ENCODE data around the gene MSH2. TPM values are rescaled to one million over a fixed set of nuclear protein-coding genes. Genes with fewer than 3 reads are reported as not detected.
"Not testable (repeated sequence)": the region's sequence is repeated elsewhere in the genome, so short reads cannot be mapped to it uniquely, and the experiment has no call there.

The MSH2 gene
- total RNA-seq, 4 donors from 2014 or later, result 5.2 to 11.2 (median 7.0) TPM

GRCh38 chr2:47388888-47389287 lies 14.1 kb upstream of the MSH2 start:
- TF ChIP-seq CTCF (IDR thresholded peaks at IDR 0.05), result no peak
- DNase-seq (ENCODE audit: low spot score) (no peak), ATAC-seq (ENCODE audit: low FRiP score) (no peak)

- DNase-seq (ENCODE audit: low spot score), result no peak
These were observed 13.3 kb upstream of the MSH2 start for GRCh38 chr2:47389692-47390091.

GRCh38 chr2:47401789-47402554 lies 984 bp upstream of the MSH2 start:
- ATAC-seq (ENCODE audit: low FRiP score) (no peak), DNase-seq (ENCODE audit: low spot score) (no peak)
- no peak for TF ChIP-seq CTCF (IDR thresholded peaks at IDR 0.05)

More at GRCh38 chr2:47389692-47390091, 13.3 kb upstream of the MSH2 start:
- TF ChIP-seq CTCF (IDR thresholded peaks at IDR 0.05), result no peak
- ATAC-seq (ENCODE audit: low FRiP score), result no peak

GRCh38 chr2:47402555-47402804 lies 476 bp upstream of the MSH2 start:
- no peak for ATAC-seq (ENCODE audit: low FRiP score)
- no peak for DNase-seq (ENCODE audit: low spot score)
- TF ChIP-seq CTCF (IDR thresholded peaks at IDR 0.05), result no peak

- no peak for TF ChIP-seq CTCF (IDR thresholded peaks at IDR 0.05)
These were observed 745 bp downstream of the MSH2 start for GRCh38 chr2:47403609-47404193.

GRCh38 chr2:47404356-47404755 lies 1.4 kb downstream of the MSH2 start:
- TF ChIP-seq CTCF (IDR thresholded peaks at IDR 0.05), result no peak
- no peak for ATAC-seq (ENCODE audit: low FRiP score)
- no peak for DNase-seq (ENCODE audit: low spot score)

More at GRCh38 chr2:47403609-47404193, 745 bp downstream of the MSH2 start:
- ATAC-seq (ENCODE audit: low FRiP score) (peak; percentile 30), DNase-seq (ENCODE audit: low spot score) (no peak)

GRCh38 chr2:47405757-47406156 lies 2.8 kb downstream of the MSH2 start:
- TF ChIP-seq CTCF (IDR thresholded peaks at IDR 0.05), result no peak
- DNase-seq (ENCODE audit: low spot score) (no peak), ATAC-seq (ENCODE audit: low FRiP score) (no peak)

- ATAC-seq (ENCODE audit: low FRiP score); DNase-seq (ENCODE audit: low spot score): not testable (repeated sequence)
These were observed 3.8 kb downstream of the MSH2 start for GRCh38 chr2:47406649-47407330.

GRCh38 chr2:47407976-47408375 lies 5.0 kb downstream of the MSH2 start:
- not testable (repeated sequence) for DNase-seq (ENCODE audit: low spot score); ATAC-seq (ENCODE audit: low FRiP score)

All from omental fat pad (tissue), 4 donors.